ENCODE data around the gene VEZT. TPM values are rescaled to one million over a fixed set of nuclear protein-coding genes. Genes with fewer than 3 reads are reported as not detected.

VEZT gene
- total and polyA plus RNA-seq, 7 donors = 19.9 to 114 (median 82.8) TPM

GRCh38 chr12:95349291-95349690 lies 131.7 kb downstream of the VEZT start:
- DNase-seq = no peak
- no peak for TF ChIP-seq CTCF (IDR thresholded peaks at IDR 0.05)
- no peak for TF ChIP-seq EP300 (IDR thresholded peaks at IDR 0.05)
- no peak for TF ChIP-seq POLR2AphosphoS5 (IDR thresholded peaks at IDR 0.05)
- no peak for TF ChIP-seq POLR2A (IDR thresholded peaks at IDR 0.05)
- intact Hi-C loops (cut with DNase I) = no loop called here
- Histone ChIP-seq H3K4me3 (no peak overlapping the region), H3K36me3 (peaks cover 0 to 4% (median 0%) of the 10 kb centered on the region in 4 donors), H3K27ac (no peak overlapping the region), H3K9me3 (no peaks in the 10 kb centered on the region), H3K4me1 (peaks cover 0 to 6% (median 0%) of the 10 kb centered on the region in 4 donors), H3K27me3 (no peaks in the 10 kb centered on the region)
- WGBS, 2 donors = 91 to 92% methylated on average over 7 of the region's 7 CpGs

GRCh38 chr12:95351748-95352147 lies 134.1 kb downstream of the VEZT start:
- whole genome bisulfite sequencing, 2 donors = 92 to 94% methylated on average over 6 of the region's 6 CpGs
- Histone ChIP-seq H3K27ac (no peak overlapping the region), H3K9me3 (no peaks in the 10 kb centered on the region), H3K4me3 (no peak overlapping the region), H3K27me3 (no peaks in the 10 kb centered on the region), H3K36me3 (peaks cover 0 to 4% (median 0%) of the 10 kb centered on the region in 4 donors), H3K4me1 (peaks cover 0 to under 1% (median 0%) of the 10 kb centered on the region in 4 donors)
- intact Hi-C loops (cut with DNase I) = loop anchor here (5.0 kb wide), 1 partner anchor 181 kb away; no protein-coding TSS in a partner anchor
- TF ChIP-seq CTCF (IDR thresholded peaks at IDR 0.05) (no peak), EP300 (IDR thresholded peaks at IDR 0.05) (no peak), POLR2AphosphoS5 (IDR thresholded peaks at IDR 0.05) (no peak), POLR2A (IDR thresholded peaks at IDR 0.05) (no peak)
- DNase-seq = no peak

Small RNA genes lying within 50 kb of the gene (small RNA-seq; reads per million reads assigned to genes)
- gene MIR331 (1.9 to 4.3 (median 4.3) reads per million in 3 donors), gene MIR3685 (0 reads per million in 3 donors), gene RF00019 (0 reads per million in 3 donors), gene RNU6-808P (0 reads per million in 3 donors)

Other genes with a start within 250 kb of the VEZT start
- 100 to 1,000 TPM in 3 of 4 donors, 10 to 100 TPM in 1; 95.4 to 240 (median 145) TPM for gene NDUFA12, start 214.1 kb upstream of the VEZT start, total RNA-seq
- 100 to 1,000 TPM; 149 to 256 (median 182) TPM for gene NDUFA12, start 214.1 kb upstream of the VEZT start, polyA plus RNA-seq
- gene NR2C1, start 144.2 kb upstream of the VEZT start, total RNA-seq = 10 to 100 TPM; 28.8 to 78.1 (median 52.2) TPM
- gene NR2C1, start 144.2 kb upstream of the VEZT start, polyA plus RNA-seq = 10 to 100 TPM in 1 of 3 donors, 1 to 10 TPM in 2; 7.8 to 12.2 (median 8.3) TPM
- gene FGD6, start 340 bp upstream of the VEZT start, total RNA-seq = 10 to 100 TPM; 40.2 to 56.6 (median 50.4) TPM
- 1 to 10 TPM; 4.2 to 6.2 (median 5.3) TPM for gene FGD6, start 340 bp upstream of the VEZT start, polyA plus RNA-seq